Ureter (tissue), 1 donor: Measurements from ENCODE around the gene CCDC144A. TPM values are rescaled to one million over a fixed set of nuclear protein-coding genes. Genes with fewer than 3 reads are reported as not detected.
"Not testable (repeated sequence)": the region's sequence is repeated elsewhere in the genome, so short reads cannot be mapped to it uniquely, and the experiment has no call there.

Experiments used
- DNase-seq: peaks from one replicate; pipeline ENCODE4 v3.0.0-alpha.2; 2020; ENCODE audit warnings: low spot score
- total RNA-seq: library from RNA; stranded (reverse); gene quantifications from one replicate; pipeline ENCODE4 v1.2.4, GENCODE V29; 2023
- donor health status: DM: yes; HTN: yes; CAD: no.

The CCDC144A gene, protein sequence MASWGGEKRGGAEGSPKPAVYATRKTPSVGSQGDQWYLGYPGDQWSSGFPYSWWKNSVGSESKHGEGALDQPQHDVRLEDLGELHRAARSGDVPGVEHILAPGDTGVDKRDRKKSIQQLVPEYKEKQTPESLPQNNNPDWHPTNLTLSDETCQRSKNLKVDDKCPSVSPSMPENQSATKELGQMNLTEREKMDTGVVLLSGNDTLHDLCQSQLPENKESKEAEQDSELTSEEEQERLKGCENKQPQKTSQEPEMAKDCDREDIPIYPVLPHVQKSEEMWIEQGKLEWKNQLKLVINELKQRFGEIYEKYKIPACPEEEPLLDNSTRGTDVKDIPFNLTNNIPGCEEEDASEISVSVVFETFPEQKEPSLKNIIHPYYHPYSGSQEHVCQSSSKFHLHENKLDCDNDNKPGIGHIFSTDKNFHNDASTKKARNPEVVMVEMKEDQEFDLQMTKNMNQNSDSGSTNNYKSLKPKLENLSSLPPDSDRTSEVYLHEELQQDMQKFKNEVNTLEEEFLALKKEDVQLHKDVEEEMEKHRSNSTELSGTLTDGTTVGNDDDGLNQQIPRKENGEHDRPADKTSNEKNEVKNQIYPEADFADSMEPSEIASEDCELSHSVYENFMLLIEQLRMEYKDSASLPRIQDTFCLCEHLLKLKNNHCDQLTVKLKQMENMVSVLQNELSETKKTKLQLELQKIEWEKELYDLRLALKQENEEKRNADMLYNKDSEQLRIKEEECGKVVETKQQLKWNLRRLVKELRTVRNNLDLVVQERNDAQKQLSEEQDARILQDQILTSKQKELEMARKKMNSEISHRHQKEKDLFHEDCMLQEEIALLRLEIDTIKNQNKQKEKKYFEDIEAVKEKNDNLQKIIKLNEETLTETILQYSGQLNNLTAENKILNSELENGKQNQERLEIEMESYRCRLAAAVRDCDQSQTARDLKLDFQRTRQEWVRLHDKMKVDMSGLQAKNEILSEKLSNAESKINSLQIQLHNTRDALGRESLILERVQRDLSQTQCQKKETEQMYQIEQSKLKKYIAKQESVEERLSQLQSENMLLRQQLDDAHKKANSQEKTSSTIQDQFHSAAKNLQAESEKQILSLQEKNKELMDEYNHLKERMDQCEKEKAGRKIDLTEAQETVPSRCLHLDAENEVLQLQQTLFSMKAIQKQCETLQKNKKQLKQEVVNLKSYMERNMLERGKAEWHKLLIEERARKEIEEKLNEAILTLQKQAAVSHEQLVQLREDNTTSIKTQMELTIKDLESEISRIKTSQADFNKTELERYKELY (N-terminal part only)
- 11.0 TPM for total RNA-seq

DNA sequence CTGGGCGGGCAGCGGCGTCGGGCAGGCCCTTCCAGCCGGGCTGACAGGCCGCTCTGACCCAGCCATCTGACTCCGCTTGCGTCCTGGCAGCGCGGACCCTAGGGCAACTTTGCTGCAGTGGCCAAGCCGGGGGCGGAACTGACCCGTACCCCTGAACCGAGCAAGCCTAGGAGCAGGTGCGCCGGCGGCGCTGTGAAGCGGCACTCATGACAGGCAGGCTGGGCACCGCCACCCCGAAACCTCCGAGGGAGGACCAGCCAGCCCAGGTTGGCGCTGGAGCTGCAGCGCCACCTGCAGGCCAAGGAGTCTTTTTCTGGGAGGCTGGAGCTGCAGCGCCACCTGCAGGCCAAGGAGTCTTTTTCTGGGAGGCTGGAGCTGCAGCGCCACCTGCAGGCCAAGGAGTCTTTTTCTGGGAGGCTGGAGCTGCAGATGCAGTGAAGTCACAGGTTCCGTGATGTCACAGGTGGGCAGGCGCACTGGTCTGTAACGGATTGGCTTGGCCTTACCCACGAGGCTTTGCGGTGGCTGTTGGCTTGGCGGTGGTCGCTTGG, at the start of gene CCDC144A:
TSS of gene CCDC144A (plus strand) at position 511 of the 551 bp plus-strand sequence. CDS start 160 bp downstream, outside the sequence.
- DNase-seq = not testable (repeated sequence)

DNA sequence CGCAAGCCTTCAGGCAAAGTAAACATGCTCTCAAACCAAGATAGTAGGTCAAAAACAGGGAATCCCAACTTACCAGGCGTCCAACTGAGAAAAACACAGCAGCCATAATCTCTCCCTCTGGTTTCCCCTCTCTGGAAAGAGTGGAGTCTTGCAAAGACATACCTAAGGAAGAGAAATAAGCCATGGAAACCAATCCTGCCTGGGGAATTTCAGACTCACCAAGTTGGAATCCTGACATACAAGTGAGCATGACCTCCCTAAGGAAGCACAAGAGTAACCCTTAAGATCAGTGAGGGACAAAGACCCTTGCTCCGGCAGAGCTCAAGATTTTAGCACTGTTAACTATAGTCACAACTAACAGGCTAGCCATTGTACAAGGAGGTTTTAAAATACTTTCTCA, 40.5 kb upstream of the CCDC144A start:
- no peak for DNase-seq

DNA sequence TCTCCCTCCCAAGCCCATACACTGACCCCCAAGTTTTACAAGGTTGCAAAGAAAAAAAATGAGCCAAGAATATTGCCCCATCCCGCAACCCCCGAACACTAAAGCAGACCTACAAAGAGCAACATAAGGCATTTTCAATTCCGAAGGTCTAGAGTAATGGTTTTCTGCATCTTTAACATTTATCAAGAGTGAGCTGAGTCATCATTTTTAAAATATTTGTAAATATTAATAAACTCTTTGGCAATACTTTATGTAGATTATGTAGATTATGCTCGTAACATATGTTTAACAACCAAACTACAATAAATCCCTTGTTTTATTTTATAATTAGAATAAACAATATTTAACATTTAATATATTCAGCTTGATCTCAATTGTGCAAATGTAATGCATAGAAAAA, 37.8 kb upstream of the CCDC144A start:
- no peak for DNase-seq

DNA sequence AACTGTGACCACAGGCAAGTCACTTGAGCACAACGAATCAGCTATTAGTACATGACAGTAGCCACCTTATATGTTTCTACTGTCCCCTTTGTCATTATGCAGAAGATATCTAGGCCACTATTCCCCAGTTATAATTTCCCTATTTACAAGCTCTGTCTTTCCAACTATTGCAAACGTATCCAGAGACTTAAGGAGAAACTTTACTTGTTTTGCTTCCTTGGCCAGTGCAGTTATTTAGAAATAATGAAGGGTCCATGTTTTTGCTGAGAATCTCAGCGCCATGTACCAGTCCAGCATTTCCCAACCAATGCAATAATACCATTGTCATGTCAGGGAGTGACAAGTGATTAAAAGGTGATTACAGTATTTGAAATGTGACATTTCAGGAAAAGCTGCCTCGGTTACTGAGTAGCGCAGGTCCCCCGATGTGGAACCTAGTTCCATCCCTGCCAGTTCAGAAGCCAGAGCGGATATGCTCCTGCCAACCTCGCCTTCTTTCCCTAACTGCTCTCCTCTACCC, 37.1 kb upstream of the CCDC144A start:
- no peak for DNase-seq

DNA sequence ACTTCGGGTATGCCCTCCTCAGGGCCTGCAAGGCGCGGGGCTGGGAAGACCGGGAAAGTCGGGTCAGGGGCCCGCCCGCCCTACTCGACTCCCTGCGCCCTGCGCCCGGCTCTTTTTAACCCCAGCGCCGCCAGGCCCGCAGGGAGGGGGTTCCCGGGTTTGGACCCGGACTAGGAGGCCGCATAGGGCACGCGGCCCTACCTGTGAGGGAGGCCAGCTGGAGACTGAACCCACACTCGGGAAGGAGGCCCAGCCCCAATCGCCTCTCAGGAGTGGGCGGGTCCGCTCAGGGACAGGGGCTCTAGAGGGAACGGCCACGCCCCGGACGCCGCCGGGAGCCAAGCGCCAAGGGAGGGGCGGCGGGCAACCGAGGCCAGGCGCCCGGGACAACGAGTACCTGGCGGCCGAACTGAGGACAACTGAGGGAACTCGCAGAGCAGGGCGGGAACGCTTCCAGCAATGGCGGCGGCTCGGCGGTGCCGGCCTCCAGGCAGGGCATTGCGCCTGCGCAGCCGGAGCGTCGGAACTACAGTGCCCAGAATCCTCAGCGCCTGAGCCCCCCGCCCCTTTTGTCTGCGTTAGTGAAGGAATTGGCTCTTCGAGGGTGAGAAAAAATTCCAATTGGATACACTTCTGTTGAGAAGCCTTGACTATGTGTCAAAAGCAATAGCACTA, 36.5 kb upstream of the CCDC144A start, which contains the start of gene ZNF624:
TSS of gene ZNF624 (minus strand) at position 484 of the 675 bp plus-strand sequence.
- peak; percentile 95 for DNase-seq

DNA sequence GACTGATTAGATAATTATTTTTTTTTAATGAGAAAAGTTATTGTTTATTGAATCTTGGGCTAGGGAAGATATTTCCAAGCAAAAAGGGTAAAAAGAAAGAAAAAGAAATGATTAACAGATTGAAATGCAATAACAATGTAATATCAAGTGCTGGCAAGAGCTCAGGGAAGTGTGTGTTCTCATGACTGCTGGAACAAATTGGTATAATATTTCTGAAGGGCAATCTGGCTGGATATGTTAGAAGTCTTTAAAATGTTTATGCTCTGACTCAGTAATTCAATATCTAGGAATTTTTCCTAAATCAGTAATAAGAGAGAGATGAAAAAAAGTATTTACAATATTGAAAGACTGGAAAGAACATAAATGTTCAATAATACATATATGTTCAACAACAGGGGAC, 28.8 kb upstream of the CCDC144A start:
- no peak for DNase-seq

DNA sequence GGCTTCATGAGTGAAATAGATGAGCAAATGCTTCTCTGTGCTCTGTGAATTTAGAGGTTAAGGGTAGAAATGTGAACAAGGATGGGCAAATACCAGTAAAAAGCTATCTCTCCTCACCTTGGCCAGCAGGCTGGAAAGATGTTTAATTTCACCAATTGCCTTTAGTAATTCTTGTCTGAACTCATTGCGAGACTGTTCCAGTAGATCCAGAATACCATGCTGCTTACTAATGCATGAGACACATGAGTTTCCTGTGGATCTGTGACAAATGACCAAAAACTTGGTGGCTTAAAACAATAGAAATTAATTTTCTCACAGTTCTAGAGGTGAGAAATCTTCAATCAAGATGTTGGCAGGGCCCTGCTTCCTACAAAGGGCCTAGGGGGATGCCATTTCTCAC, 27.1 kb upstream of the CCDC144A start:
- no peak for DNase-seq

DNA sequence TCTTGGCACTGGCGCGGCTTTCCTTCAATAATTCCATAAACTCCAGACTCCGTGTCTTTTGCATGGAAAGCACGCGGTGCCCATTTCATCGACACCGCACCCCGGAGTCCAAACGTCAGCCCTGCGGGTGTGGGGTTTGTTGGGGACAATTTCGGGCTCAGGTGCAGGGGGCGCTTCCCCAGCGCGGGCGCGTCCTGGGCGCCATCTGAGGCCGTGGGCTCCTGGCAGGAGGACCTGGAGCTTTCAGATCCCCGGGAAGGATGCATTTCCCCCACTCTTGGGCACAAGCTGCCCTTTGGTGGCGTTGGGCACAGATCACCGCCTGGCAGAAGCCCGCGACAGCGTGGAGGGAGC, 23.5 kb upstream of the CCDC144A start:
- DNase-seq = not testable (repeated sequence)

DNA sequence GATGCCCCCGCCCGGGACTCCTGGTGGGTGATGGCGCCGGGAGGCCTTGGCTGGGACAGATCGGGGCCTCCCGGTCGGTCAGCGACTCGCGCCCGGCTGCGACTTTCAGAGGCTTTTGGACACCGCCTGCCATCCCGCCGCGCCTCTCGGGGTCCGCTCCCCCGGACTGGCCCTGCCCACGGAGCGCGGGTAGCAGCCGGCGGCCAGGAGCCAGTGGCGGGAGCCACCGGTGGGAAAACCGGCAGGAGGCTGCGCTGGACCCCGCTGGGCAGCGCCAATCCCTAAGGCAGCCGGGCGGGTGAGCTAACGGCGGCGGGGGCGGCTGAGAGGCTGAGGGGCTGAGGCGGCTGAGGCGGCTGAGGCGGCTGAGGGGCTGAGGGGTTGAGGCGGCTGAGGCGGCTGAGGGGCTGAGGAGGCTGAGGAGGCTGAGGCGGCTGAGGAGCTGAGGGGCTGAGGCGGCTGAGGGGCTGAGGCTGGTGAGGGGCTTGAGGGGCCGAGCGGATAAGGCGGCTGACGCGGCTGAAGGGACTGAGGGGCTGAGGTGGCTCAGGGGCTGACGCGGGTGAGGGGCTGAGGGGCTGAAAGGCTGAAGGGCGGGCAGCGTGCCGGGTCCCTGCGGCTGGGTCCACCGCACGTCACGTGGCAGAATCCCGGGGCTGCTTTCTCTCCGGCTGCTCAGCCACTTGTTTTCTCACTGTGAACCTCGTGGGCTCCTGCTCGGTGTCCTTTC, 23.0 kb upstream of the CCDC144A start:
- not testable (repeated sequence) for DNase-seq

DNA sequence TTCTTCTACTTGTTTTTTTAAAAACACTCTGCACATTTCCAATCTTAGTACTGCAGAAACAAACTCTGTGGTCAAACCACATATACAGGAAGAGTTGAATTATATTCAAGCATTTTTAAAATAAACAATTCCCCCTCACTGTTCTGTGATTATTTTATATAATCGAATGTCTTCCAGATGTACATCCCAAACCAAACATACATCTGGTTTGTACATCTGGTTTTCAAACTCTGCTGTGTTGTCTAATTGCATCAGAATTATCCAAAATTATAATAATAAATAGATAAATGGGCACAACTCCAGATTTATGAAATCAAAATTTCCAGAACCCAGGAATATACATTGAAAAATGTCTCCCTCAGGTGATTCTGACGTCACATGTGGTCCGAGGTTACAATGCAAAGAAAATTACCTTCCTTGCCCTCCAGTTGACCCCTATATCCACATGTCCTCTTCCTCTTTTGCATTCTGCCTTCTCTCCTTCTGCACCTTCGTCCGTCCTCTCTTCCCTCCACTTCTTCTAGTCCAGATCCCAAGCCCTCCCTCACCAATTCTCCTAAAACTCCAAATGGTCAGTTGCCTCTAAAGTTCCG, 13.3 kb upstream of the CCDC144A start:
- no peak for DNase-seq

DNA sequence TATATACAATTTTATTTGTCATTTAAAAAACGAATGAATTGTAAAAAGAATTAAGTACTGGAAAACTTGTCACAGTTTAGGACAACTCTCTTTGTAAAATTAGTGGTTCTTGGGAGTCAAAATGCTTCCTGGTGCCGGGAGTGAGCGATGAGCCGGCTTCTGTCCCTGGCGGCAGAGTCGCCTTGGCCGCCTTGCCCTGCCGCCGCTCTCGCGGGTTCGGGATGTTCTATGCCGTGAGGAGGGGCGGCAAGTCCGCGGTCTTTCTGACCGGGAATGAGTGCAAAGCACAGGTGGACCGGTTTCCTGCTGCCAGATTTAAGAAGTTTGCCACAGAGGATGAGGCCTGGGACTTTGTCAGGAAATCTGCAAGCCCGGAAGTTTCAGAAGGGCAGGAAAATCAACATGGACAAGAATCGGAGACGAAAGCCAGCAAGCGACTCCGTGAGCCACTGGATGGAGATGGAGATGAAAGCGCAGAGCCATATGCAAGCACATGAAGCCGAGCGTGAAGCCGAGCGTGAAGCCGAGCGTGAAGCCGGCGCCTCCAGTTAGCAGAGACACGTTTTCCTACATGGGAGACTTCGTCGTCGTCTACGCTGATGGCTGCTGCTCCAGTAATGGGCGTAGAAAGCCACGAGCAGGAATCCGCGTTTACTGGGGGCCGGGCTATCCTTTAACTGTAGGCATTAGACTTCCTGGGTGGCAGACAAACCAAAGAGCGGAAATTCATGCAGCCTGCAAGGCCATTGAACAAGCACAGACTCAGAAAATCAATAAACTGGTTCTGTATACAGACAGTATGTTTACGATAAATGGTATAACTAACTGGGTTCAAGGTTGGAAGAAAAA, 6.5 kb upstream of the CCDC144A start:
- not testable (repeated sequence) for DNase-seq

DNA sequence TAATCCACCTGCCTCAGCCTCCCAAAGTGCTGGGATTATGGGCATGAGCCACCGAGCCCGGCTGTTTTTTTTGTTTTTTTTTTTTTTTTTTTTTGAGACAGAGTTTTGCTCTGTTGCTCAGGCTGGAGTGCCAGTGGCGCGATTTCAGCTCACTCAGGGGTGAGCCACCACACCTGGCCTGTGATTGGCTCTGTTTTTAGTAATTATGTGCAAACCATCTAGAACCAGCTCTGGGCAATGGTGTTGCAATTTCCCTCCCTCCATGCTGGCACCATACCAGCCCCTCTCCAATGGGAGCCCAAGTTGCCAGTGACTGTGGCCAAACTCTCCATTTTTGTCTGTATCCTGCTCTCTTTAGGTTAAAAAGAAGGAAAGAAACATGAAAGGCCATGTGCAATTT, 4.0 kb upstream of the CCDC144A start:
- not testable (repeated sequence) for DNase-seq

DNA sequence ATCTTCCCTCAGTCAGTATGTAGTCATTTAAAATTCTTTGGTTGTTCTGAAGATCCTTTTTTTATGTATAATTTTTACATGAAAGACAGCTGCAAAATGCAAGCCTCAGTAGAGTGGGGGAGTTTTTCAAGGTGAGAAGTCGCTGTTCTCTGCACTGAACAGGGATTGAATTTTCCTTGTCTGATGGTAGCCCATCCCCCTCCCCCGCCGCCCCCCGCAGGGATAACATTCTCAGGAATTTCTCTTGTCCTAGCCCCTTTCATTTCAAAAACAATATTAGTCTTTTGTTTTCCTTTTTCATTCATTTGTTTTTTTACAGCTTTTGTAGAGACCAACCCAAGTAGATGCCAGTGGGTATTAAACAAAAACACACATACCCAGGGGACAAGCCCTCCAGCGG, 2.9 kb upstream of the CCDC144A start:
- not testable (repeated sequence) for DNase-seq

DNA sequence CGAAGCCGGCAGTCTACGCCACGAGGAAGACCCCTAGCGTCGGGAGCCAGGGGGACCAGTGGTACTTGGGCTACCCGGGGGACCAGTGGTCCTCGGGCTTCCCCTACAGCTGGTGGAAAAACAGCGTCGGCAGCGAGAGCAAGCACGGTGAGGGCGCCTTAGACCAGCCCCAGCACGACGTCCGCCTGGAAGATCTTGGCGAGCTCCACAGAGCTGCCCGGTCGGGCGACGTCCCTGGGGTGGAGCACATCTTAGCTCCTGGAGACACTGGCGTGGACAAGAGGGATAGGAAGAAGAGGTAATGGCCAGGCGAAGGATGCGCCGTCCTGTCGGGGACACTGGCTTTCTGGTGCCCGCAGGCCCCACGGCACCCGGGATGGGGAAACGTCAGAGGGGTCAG, 406 bp downstream of the CCDC144A start:
- not testable (repeated sequence) for DNase-seq

DNA sequence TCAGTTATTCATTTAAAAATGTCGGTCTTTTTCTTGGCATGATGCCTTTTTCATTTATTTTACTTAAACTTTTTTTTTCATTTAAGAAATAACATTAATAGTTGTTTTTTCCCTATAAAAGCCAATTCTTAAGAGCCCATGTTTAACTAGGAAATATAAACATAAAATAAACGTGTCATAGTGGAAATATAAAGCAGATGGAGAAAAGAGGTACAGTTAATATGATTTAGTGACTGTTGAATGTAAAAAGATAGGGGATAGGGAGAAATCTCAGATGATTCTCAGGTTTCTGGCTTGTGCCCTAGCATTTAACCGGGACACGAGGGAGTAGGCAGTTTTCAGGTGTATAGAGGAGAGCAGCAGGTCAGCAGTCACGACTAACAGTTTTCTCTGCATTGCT, 7.6 kb downstream of the CCDC144A start:
- DNase-seq = not testable (repeated sequence)

DNA sequence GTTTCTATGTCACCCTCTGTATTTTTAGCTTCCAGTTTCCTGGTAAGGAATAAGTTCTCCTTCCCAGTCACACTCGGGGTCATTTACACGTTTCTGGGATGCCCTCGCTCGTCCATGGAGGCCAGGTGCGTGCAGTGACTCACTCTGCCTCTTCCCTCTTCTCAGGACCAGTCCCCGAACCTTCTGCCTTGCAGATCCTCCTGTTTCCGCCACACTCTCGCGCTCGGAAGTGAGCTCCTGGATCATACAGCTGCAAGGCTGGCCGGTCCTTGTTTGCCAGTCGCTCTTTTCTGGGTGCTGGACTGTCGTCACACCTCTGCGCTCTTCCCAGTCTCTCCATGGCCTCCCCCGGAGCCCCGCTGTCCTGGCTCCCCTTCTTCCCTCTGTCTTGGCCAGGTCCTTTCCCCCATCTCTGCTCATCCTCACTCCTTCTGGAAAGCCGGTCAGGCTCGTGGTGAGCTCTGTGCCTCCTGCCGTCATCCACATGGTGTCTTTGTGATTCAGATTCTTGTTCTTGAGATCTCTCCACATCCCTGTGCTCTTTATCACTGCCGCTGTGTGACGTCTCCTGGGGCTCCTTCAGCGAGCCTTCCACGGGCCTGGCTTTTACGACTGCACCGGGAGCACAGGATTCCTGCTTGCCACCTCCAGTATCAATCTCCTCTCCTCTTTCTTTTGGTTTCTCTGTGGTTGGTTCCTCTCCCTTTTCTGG, 55.6 kb downstream of the CCDC144A start:
- not testable (repeated sequence) for DNase-seq

DNA sequence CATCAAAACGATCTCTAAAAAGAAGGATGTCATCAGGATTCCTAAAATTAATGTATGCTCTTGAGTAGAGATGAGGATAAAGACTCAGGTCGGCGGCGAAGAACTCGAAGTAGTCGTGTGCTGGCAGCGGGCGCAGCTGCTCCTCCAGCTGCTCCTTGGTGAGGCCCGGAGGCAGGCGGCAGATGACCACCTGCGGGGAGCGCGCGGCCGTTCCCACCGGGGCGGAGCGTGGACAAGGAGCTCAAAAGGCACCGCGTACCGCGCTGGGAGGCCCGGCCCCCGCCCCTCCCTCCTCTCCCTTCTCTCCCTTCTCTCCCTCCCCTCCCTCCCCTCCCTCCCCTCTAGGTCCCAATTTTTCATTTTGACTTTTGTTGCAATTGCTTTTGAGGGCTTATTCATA, 56.5 kb downstream of the CCDC144A start:
- DNase-seq = not testable (repeated sequence)

DNA sequence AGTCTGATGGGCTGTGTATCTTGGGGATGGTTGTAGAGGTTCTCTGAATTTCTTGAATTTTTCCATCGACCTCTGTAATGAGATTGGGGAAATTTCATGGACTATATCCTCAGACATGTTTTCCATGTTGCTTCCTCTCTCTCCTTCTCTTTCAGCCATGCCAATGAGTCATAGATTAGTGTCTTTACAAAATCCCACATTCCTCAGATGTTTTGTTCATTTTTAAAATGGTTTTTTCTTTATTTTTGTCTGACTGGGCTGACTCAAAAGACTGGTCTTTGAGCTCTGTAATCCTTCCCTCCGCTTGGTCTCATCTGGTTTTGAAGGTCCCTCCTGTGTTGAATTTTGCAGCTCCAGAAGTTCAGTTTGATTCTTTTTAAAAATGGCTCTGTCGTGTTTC, 60.5 kb downstream of the CCDC144A start:
- not testable (repeated sequence) for DNase-seq
